HG03060 (cell line): ENCODE results near the gene LRRC28.

ENCODE experiments used
- ATAC-seq: cut with Tn5 transposase; IDR thresholded peaks from one replicate; pipeline ENCODE4 v1.9.1; 2021; ENCODE audit warnings: low read depth, moderate number of reproducible peaks; ENCODE audit not compliant: unreplicated experiment

LRRC28 gene

GRCh38 chr15:99248000-99248715 lies 3.1 kb upstream of the LRRC28 start:
- ATAC-seq = no peak

DNA sequence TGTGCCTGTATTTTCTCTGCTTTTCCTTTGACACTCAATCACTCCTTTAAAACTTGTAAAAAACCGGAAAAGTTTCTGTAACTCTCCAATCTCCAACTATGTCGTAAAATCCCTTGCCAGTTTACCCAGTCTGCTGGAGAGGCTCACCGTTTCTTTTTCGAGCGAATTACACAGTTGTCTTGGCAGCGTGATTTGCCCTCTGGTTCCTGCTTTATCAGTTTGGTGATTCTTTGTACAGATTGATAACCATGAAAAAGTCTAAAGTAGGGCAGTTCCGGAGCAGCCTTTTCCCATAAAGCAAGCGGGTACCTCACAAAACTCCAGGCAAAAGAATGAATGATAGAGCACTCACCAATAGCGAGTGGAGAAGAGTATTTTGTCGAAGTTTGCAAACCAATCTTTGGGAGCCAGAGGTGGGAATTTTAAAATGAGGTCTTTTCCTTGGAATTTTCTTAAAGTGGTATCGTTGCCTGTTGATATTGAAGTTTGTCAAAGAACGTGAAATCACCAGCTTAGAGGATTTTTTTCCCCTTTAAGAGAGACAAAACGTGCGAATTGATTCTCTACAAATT lies 1.9 kb upstream of the LRRC28 start, which contains the start of gene TTC23:
TSS of gene TTC23 (minus strand) at position 312 of the 572 bp plus-strand sequence. CDS start 20,869 bp downstream, outside the sequence.
- no peak for ATAC-seq

- ATAC-seq = no peak
Observed at GRCh38 chr15:99250001-99250400, 1.3 kb upstream of the LRRC28 start.

DNA sequence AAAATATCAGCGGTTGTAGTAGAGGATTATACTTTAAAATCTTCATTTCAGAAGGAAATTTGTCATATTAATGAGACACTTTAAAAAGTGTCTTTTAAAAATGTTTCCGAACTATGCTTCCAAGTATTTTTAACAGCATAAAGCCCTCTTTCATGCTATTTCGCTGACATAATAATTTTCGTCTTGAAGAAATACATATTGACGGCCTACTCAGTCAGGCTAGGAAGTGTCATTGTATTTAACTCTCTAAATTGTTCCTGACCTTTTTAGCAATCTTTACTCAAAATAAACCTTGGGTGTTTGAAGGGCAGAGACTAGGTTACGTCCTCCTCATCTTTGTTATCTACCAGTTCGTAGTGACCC lies 806 bp upstream of the LRRC28 start:
- ATAC-seq = no peak

- ATAC-seq = no peak
Observed at GRCh38 chr15:99252326-99252725, 1.0 kb downstream of the LRRC28 start.

DNA sequence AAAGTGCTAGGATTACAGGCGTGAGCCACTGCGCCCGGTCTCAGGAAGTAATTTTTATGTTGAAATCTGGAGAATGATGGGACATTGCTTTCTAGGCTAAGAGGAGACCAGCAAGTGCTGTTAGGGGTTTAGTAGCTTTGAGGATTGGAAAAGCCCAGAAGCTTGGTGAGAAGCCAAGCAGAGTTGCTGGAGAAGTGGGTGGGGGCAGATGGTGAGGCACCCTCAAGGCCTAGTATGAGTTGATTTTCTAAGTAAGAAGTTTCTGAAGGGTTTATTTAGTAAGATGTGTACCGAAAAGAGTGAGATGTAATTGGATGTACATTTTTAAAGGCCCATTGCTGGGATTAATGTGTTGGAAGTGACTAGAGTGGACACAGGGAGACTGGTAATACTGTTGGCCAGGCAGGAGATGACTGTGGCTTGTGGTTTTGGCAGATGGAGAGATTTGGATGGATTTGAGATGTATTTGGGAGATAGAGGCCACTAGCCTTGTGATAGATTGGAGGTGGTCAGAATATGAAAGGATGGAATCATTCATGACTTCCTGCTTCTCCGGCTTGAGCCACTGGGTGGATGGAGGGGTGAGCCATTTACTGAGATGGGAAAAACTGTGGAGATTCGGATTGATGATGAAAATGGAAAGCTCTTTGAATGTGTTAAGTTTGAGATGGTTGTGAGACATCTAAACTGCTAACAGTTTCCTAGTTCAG lies 2.3 kb downstream of the LRRC28 start:
- no peak for ATAC-seq

- no peak for ATAC-seq
Observed at GRCh38 chr15:99257107-99257750, 5.9 kb downstream of the LRRC28 start.

- ATAC-seq = no peak
Observed at GRCh38 chr15:99264125-99264524, 12.8 kb downstream of the LRRC28 start.

DNA sequence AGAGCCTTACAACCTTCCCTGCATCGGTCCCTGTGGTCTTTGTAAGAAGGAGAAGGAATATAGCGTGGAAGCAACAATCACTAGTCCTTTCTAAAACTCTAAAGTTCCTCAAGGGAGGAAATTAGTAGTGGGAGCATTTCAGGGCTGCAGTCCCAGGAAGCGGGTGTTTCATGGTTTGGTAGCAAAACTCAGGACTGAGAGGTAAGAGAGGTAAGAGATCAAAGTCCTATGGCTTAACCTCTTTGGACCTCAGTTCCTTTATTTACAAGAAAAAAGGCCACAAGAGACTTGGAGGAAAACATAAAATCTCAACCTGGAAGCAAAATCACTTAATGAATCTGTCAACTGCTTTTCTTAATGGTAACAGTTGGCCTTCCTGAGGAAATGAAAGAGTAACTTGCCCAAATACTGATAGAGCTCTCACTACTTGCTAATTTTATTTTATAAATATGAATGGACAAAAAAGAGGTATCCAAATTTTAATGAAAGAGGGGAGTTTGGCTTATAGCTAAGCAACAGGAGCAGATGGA lies 14.3 kb downstream of the LRRC28 start:
- no peak for ATAC-seq

DNA sequence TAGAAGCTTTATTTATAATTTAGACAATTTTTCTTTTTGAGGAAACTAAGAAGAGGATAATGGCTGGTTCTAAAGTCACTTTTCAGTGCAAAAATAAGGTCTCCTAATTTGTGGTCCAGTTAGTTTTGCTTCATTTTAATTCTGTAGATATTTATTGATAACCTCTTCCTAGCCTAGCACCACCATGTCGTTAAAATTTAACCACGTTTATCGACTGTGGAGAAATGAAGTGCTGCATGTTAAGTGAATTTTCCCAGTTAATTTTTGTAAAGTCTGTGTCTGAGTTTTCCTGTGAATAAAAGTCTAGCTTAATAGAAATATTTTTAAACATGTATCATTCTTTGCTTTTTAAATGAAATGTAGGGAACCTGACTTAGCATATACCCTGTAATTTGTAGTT lies 16.7 kb downstream of the LRRC28 start:
- ATAC-seq = no peak

DNA sequence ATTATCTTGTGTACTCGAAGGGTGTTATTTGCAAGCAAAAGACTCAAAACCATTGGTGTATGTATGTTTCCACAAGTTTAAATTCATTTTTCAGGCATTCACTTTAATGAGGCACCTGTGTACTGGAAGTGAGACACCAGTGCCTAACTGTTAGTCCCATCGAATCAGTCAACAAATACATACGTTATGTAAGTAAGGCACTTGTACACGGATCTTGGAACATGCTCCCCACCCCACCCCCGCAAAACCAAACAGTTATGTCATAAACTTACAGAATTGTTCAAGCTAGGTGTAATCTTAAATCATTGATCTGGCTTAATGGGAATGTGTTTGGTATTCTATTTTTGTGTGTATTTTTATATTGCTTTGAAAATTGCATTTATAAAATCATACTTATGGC lies 17.1 kb downstream of the LRRC28 start:
- ATAC-seq = no peak

- ATAC-seq = no peak
Observed at GRCh38 chr15:99273801-99274200, 22.5 kb downstream of the LRRC28 start.

GRCh38 chr15:99275061-99275460 lies 23.8 kb downstream of the LRRC28 start:
- no peak for ATAC-seq

DNA sequence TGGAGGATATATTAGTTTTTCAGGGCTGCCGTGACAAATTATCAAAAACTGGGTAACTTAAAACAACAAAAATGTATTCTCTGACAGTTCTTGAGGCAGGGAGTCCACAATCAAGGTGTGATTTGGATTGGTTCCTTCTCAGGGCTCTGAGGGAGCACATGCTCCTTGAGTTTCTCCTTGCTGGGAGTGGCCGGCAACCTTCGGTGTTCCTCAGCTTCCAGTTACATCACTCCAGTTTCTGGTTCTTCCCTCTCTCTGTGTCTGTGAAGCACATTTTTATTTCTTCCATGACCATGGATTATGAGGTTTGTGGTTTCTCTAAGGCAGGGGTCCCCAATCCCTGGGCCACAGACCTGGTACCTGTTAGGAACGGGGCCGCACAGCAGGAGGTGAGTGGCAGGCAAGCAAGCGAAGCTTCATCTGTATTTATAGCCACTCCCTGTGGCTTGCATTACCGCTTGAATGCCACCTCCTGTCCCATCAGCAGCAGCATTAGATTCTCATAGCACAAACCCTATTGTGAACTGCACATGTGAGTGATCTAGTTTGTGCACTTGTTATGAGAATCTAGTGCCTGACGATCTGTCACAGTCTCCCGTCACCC lies 24.3 kb downstream of the LRRC28 start:
- ATAC-seq = no peak

DNA sequence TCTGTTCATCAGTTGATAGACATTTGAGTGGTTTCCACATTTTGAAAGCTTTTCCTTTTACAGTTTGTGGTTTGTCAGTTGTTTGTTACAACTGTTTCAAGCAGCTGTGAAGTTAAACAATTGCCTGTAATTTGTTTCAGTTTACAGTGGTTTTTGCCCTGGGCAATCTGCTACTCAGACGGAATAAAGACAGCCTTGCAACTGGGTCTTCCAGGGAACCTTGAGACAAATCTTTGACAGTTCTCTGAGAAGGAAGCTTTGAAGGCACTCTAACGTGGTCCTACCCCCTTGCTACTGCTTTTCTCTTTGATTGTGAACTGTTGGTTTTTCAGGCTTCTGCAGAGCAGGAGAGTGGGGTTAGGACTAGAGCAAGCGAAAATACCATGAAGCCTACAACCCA lies 28.0 kb downstream of the LRRC28 start:
- no peak for ATAC-seq

GRCh38 chr15:99279827-99280226 lies 28.5 kb downstream of the LRRC28 start:
- ATAC-seq = no peak

DNA sequence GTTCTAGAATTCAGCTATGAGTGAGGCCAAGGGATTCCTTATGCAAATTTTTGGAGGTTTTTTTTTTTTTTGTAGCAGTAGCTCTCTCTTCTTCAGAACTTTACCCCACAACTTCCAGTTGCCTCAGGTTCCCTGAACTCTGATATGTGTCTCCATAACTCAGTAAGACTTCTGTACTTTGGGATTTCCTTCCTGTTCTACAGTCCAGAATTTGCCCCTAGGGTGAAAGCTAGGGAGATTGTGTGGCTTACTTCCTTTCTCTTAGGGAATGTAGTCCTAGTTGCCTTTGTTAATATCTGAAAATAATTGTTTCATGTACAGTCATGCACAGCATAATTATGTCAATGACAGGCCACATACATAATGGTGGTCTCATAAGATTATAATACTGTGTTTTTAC lies 30.8 kb downstream of the LRRC28 start:
- no peak for ATAC-seq

- ATAC-seq = no peak
Observed at GRCh38 chr15:99282586-99282985, 31.3 kb downstream of the LRRC28 start.

DNA sequence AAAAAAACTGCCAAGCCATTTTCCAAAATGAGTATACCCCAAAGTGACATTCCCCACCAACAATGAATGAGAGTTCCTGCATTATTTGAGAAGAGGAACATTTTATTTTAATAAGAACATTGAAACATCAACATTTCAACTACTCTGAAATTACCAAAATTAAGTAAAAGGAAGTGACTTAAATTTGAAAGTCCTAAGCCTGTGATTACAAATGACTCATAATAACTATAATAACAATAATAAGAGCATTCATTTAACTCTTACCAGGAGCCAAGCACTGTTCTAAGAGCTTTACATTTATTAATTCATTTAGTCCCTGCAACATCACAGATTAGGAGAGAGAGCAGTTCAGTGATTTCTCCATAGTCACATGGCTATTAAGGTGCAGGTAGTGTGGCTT lies 32.4 kb downstream of the LRRC28 start:
- ATAC-seq = no peak

GRCh38 chr15:99291643-99292042 lies 40.4 kb downstream of the LRRC28 start:
- no peak for ATAC-seq

DNA sequence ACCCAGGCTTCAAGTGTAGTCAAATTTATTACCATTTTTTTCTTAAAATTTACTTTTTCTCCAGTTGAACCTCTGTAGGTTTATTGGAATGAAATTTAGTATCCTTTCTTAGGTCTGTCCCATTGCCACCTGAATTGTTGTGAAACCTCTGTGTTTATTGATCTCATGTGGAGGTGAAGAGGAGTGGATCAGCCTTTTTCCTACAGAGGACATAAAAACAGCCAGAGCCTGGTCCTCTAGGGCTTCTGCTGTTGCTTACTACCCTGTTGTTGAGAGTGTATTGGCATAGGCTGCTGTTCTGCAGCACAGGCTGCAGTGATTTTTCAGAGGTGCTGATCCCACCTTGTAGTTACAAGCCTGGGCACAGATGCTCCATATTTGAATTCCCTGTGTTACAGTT lies 44.6 kb downstream of the LRRC28 start:
- no peak for ATAC-seq
